Psoas muscle (tissue), 8 donors: Measurements from ENCODE around the gene WNT7B. TPM values are rescaled to one million over a fixed set of nuclear protein-coding genes. Genes with fewer than 3 reads are reported as not detected.

Experiments
- ATAC-seq, 4 donors: fragments of 200-7000 bp; cut with Tn5 transposase; one replicate each; pipeline ENCODE4 v1.9.1; 2020; ENCODE audit warnings: moderate library complexity in 3 of 4, mild to moderate bottlenecking in 2 of 4
- DNase-seq, 2 donors: peaks; one replicate each; pipeline ENCODE4 v3.0.0-alpha.2; 2020
- H3K27ac ChIP-seq: fragments of 200-600 bp; one replicate; pipeline ENCODE4 v1.8.0; 2022
- H3K27me3 ChIP-seq, 3 donors: fragments of 200-600 bp in 1 of 3; one replicate each; pipeline versions ENCODE4 v1.6.1 to v1.8.0; 2013 to 2022; ENCODE audit warnings: low read length in 2 of 3, mild to moderate bottlenecking in 2 of 3, moderate library complexity in 1 of 3; ENCODE audit not compliant: insufficient read depth in 3 of 3
- H3K36me3 ChIP-seq, 2 donors: fragments of 200-600 bp in 1 of 2; one replicate each; pipeline versions ENCODE4 v1.6.1 to v1.8.0; 2013 to 2022; ENCODE audit warnings: low read depth in 1 of 2, mild to moderate bottlenecking in 1 of 2, moderate library complexity in 1 of 2; ENCODE audit not compliant: insufficient read depth in 1 of 2
- H3K4me1 ChIP-seq: fragments of 200-600 bp; one replicate; pipeline ENCODE4 v1.8.0; 2022
- H3K4me3 ChIP-seq: fragments of 200-600 bp; one replicate; pipeline ENCODE4 v1.8.0; 2022; ENCODE audit warnings: mild to moderate bottlenecking
- H3K9me3 ChIP-seq: fragments of 200-600 bp; one replicate; pipeline ENCODE4 v1.8.0; 2022
- CTCF ChIP-seq: fragments of 200-600 bp; IDR thresholded peaks from one replicate; pipeline ENCODE4 v1.8.0; 2022; ENCODE audit warnings: antibody characterized with exemption
- WGBS, 3 donors: extraction: QIAGEN DNeasy Blood & Tissue Kit; methylation state at CpG; one replicate each; pipeline versions ENCODE4 v1.1.6 to v1.1.7; 2013; 5-methylcytosine and 5-hydroxymethylcytosine counted together
- intact Hi-C, 2 donors: fragments of 100-400 bp; cut with DNase I; formaldehyde crosslinking; loops; one replicate each; pipeline versions ENCODE4 v1.11.0 to v1.14.2; 2022
- polyA plus RNA-seq, 3 donors: library from polyadenylated mRNA; stranded (reverse); fragments of 200-250 nt; gene quantifications; one replicate each; pipeline ENCODE4 v1.2.3, GENCODE V29; 2013
- total RNA-seq, 4 donors: library from RNA; stranded (reverse); fragmentation: NEBNext Ultra II Directional in 2 of 4; extraction: Animal tissue kit (Norgen Biotek cat#: 25700) in 2 of 4; gene quantifications; one replicate each; pipeline versions ENCODE4 v1.2.1 to v1.2.4, GENCODE V29; 2021 to 2023
- donor health status: healthy with polysubstance abuse.
- donor health status: DM: no; HTN: no; CAD: no; lungs with moderate emphysema.
- donor health status: Bipolar disorder and iron deficiency.
- donor health status: healthy.
- donor health status: DM: yes; HTN: yes; CAD: no.
- donor health status: DM: no; HTN: no; CAD: no.
- donor health status: DM: no; HTN: no; CAD: no.
- donor health status: DM: yes; HTN: yes; CAD: no.

WNT7B gene
- total and polyA plus RNA-seq, 7 donors = 0.05 TPM; not detected in 6

- no peak for TF ChIP-seq CTCF
- H3K4me1 ChIP-seq = peaks cover under 1% of the 10 kb centered on the region
- H3K36me3 ChIP-seq = no peaks in the 10 kb centered on the region
- no peak overlapping the region for H3K27ac ChIP-seq
- 27 to 31% (median 29%) methylated on average over 33 of the region's 33 CpGs for WGBS, 3 donors
- H3K9me3 ChIP-seq = no peaks in the 10 kb centered on the region
- ATAC-seq (peak; percentile 50 to 85 (median 68)), DNase-seq (peak in 1 of 2 donors; percentile 66)
- intact Hi-C loops = no loop called here
- peaks cover 0 to 42% (median 4%) of the 10 kb centered on the region in 3 donors for H3K27me3 ChIP-seq
- H3K4me3 ChIP-seq = peak overlapping the region; percentile 50
These were observed 70.8 kb downstream of the WNT7B start for GRCh38 chr22:45905924-45906865.

GRCh38 chr22:45905326-45905923 lies 71.5 kb downstream of the WNT7B start:
- DNase-seq (no peak), ATAC-seq (peak in 1 of 4 donors; percentile 10)
- intact Hi-C loops = no loop called here
- Histone ChIP-seq H3K9me3 (no peaks in the 10 kb centered on the region), H3K4me1 (no peaks in the 10 kb centered on the region), H3K36me3 (no peaks in the 10 kb centered on the region), H3K27me3 (peaks cover 0 to 45% (median 4%) of the 10 kb centered on the region in 3 donors), H3K27ac (no peak overlapping the region), H3K4me3 (no peak overlapping the region)
- TF ChIP-seq CTCF = no peak
- 57 to 70% (median 70%) methylated on average over 27 of the region's 27 CpGs for WGBS, 3 donors

GRCh38 chr22:45904236-45904635 lies 72.7 kb downstream of the WNT7B start:
- 87 to 93% (median 89%) methylated on average over 7 of the region's 7 CpGs for WGBS, 3 donors
- Histone ChIP-seq H3K4me1 (no peaks in the 10 kb centered on the region), H3K27ac (no peak overlapping the region), H3K9me3 (no peaks in the 10 kb centered on the region), H3K36me3 (no peaks in the 10 kb centered on the region), H3K4me3 (no peak overlapping the region), H3K27me3 (peaks cover 0 to 50% (median 5%) of the 10 kb centered on the region in 3 donors)
- ATAC-seq = no peak
- TF ChIP-seq CTCF = no peak
- intact Hi-C loops = no loop called here
- no peak for DNase-seq

- intact Hi-C loops = no loop called here
- Histone ChIP-seq H3K4me3 (no peak overlapping the region), H3K9me3 (no peaks in the 10 kb centered on the region), H3K27me3 (peaks cover 0 to 56% (median 8%) of the 10 kb centered on the region in 3 donors), H3K27ac (no peak overlapping the region), H3K36me3 (no peaks in the 10 kb centered on the region), H3K4me1 (no peaks in the 10 kb centered on the region)
- WGBS, 3 donors = 17 to 32% (median 18%) methylated on average over 23 to 28 of the region's 28 CpGs
- DNase-seq (no peak), ATAC-seq (peak in 1 of 4 donors; percentile 26)
- TF ChIP-seq CTCF = no peak
These were observed 73.4 kb downstream of the WNT7B start for GRCh38 chr22:45903355-45904135.
